ENCODE measurements around the gene TCEA3.

The TCEA3 gene

DNA sequence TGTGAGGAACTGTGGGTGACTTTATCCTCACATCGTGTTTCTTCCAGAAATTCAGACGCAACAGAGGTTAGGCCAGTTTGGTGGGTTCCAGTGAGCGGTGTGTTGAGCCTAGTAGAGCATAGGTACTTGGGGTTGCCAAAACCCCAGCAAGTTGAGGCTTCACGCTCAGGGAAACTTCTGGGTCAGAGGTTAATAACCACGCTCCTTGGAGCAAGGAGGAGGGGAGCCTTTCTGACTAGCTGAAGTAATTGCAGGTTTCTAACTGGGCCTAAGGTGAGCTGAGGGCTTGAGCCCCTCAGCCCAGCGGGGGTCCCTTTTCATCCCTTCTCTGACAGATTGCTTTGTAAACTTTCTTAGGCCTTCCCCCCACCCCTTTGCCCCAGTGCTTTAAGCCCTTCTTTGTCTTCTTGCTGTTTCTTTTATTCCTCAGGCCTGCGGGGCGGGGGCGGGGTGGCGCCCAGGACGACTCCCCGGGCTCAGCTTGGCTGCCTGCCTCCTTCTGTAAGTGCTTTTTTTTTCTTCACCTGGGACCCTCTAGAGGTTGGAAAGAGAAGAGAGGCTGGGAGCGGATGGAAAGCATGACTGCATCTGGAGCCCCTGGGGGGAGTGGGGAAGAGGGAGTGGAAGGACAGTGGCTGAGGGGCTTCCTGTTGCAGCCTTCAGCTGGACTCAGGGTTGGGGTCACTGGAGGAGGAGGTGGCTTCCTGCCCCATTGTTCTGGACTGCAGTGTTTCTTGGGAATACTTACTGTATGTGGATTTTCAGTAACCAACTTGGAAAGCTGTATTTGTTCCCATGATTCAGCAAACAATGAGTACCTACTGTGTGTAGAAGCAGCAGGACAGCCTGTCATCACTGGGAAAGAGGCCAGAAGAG, 53.6 kb downstream of the TCEA3 start:
- Histone ChIP-seq H3K4ac (ENCODE audit: low read depth in 1 of 2, low read length in 2 of 2) (peak overlapping the region; percentile 90 to 97), H2BK15ac (ENCODE audit: low read depth, poor library complexity, severe bottlenecking) (peak overlapping the region; percentile 89), H3K79me1 (replicated peaks; ENCODE audit: low read length, poor library complexity, severe bottlenecking) (peaks cover 21% of the 10 kb centered on the region), H3K36me3 (ENCODE audit: control insufficient read depth in 1 of 2, insufficient read depth in 2 of 2, low read depth in 1 of 2, low read length in 2 of 2) (peaks cover 5 to 32% of the 10 kb centered on the region in 2 experiments), H3K4me3 (ENCODE audit: insufficient read depth in 1 of 2, low read depth in 1 of 2, low read length in 2 of 2) (peak overlapping the region in 1 of 2 experiments; percentile 86), H2BK5ac (ENCODE audit: low read depth, low read length, poor library complexity, severe bottlenecking) (no peak overlapping the region), H4K91ac (ENCODE audit: low read length) (peak overlapping the region; percentile 92), H2BK12ac (ENCODE audit: low read length in 2 of 2) (peak overlapping the region; percentile 63 to 84), H4K8ac (ENCODE audit: low read length) (peak overlapping the region; percentile 30), H3K9ac (ENCODE audit: low read length) (peak overlapping the region; percentile 99), H3K14ac (ENCODE audit: low read length in 2 of 2) (peak overlapping the region in 1 of 2 experiments; percentile 28), H3K27me3 (ENCODE audit: control insufficient read depth in 1 of 2, insufficient read depth in 1 of 2, low read length in 2 of 2) (no peaks in the 10 kb centered on the region), H2AK5ac (ENCODE audit: low read length, severe bottlenecking) (peak overlapping the region; percentile 84), H2BK120ac (ENCODE audit: low read depth, low read length) (peak overlapping the region; percentile 83), H2AFZ (ENCODE audit: low read depth, low read length) (no peak overlapping the region), H3K23ac (ENCODE audit: low read length in 2 of 2) (no peak overlapping the region), H3K27ac (ENCODE audit: low read length, poor library complexity, severe bottlenecking) (peak overlapping the region; percentile 90), H3K4me2 (ENCODE audit: low read length, poor library complexity, severe bottlenecking) (peak overlapping the region; percentile 30), H3K4me1 (ENCODE audit: control insufficient read depth, insufficient read depth, low read depth, low read length) (peaks cover 20% of the 10 kb centered on the region), H3K9me3 (ENCODE audit: control insufficient read depth, low read length) (peaks cover 8% of the 10 kb centered on the region), H3K18ac (ENCODE audit: low read depth in 1 of 2, low read length in 2 of 2) (peak overlapping the region; percentile 86 to 92)
- peak; percentile 38 for DNase-seq
- 36% methylated on average over 13 of the region's 13 CpGs for WGBS

DNA sequence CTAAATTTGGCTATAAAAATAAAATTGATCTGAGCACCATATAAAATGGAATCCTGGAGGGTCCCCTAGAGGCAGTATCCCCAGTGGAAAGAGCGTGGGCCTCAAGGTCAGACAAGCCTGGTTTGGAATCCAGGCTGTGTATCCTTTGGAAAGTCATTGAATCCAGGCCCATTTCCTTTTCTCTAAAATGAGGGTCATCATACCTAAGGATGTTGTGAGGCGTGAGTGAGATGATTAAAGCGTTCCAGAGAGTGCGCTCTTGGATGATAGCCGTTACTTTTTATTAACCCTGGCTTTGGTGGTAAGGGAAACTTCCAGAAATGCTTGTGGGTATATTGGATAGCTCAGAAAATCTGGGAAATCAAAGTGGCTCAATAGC, 54.2 kb downstream of the TCEA3 start:
- Histone ChIP-seq H3K4ac (ENCODE audit: low read depth in 1 of 2, low read length in 2 of 2) (peak overlapping the region; percentile 90 to 97), H3K4me2 (ENCODE audit: low read length, poor library complexity, severe bottlenecking) (peak overlapping the region; percentile 97), H2BK5ac (ENCODE audit: low read depth, low read length, poor library complexity, severe bottlenecking) (no peak overlapping the region), H3K27me3 (ENCODE audit: control insufficient read depth in 1 of 2, insufficient read depth in 1 of 2, low read length in 2 of 2) (no peaks in the 10 kb centered on the region), H2BK120ac (ENCODE audit: low read depth, low read length) (peak overlapping the region; percentile 56), H2BK12ac (ENCODE audit: low read length in 2 of 2) (peak overlapping the region in 1 of 2 experiments; percentile 29), H4K91ac (ENCODE audit: low read length) (peak overlapping the region; percentile 20), H3K4me1 (ENCODE audit: control insufficient read depth, insufficient read depth, low read depth, low read length) (peaks cover 20% of the 10 kb centered on the region), H3K9me3 (ENCODE audit: control insufficient read depth, low read length) (peaks cover 8% of the 10 kb centered on the region), H2AK5ac (ENCODE audit: low read length, severe bottlenecking) (peak overlapping the region; percentile 84), H2BK15ac (ENCODE audit: low read depth, poor library complexity, severe bottlenecking) (no peak overlapping the region), H3K9ac (ENCODE audit: low read length) (peak overlapping the region; percentile 99), H3K23ac (ENCODE audit: low read length in 2 of 2) (no peak overlapping the region), H3K14ac (ENCODE audit: low read length in 2 of 2) (peak overlapping the region in 1 of 2 experiments; percentile 28), H3K27ac (ENCODE audit: low read length, poor library complexity, severe bottlenecking) (peak overlapping the region; percentile 90), H2AFZ (ENCODE audit: low read depth, low read length) (no peak overlapping the region), H3K18ac (ENCODE audit: low read depth in 1 of 2, low read length in 2 of 2) (peak overlapping the region; percentile 78 to 92), H3K4me3 (ENCODE audit: insufficient read depth in 1 of 2, low read depth in 1 of 2, low read length in 2 of 2) (peak overlapping the region in 1 of 2 experiments; percentile 86), H3K79me1 (replicated peaks; ENCODE audit: low read length, poor library complexity, severe bottlenecking) (peaks cover 21% of the 10 kb centered on the region), H3K36me3 (ENCODE audit: control insufficient read depth in 1 of 2, insufficient read depth in 2 of 2, low read depth in 1 of 2, low read length in 2 of 2) (peaks cover 10 to 38% of the 10 kb centered on the region in 2 experiments), H4K8ac (ENCODE audit: low read length) (peak overlapping the region; percentile 30)
- peak; percentile 20 for DNase-seq
- 72% methylated on average over 5 of the region's 5 CpGs for WGBS

DNA sequence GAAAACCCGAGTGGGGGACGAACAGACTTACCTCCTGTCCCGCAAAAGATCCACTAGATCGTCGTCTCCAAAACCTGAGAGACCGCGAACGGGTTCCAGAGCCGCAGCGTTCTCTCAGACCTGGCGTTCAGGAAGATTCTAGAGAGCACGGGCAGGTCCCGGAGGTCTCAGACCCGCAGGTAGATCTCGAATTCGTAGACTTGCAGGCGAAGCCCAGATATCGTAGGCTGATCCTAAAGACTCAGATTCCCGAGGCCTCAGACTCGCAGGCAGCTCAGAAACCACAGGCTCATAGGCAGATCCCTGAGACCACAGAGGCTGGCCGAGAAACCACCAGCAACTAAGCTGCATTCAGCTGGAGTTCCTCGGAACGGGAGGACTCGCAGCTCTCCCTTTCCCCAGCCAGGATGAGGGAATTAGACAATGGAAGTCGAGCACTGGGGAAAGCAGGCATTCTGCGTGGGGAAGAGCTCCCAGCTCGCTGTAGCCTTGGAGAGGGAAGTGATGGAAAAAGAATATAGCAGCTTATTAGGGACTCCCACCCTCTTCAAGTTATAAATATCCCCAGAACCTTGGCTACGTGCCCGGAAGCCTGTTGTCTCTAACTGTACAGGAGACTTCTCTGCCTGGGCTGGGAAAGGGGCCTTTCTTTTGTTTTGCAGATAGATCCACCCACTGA, 55.1 kb downstream of the TCEA3 start, which contains the start of gene ZNF436:
Gene ZNF436 (minus strand): TSS at position 502 of the 679 bp plus-strand sequence. CDS start 1,831 bp downstream, outside the sequence.
- peak; percentile 93 for DNase-seq
- Histone ChIP-seq H3K9ac (ENCODE audit: low read length) (peak within 1 kb of the TSS; percentile 99), H2AFZ (ENCODE audit: low read depth, low read length) (peak within 1 kb of the TSS; percentile 86), H2BK15ac (ENCODE audit: low read depth, poor library complexity, severe bottlenecking) (peak within 1 kb of the TSS; percentile 84), H2BK12ac (ENCODE audit: low read length in 2 of 2) (peak within 1 kb of the TSS; percentile 84 to 91), H3K14ac (ENCODE audit: low read length in 2 of 2) (peak within 1 kb of the TSS; percentile 19 to 99), H3K4ac (ENCODE audit: low read depth in 1 of 2, low read length in 2 of 2) (peak within 1 kb of the TSS; percentile 90 to 99), H3K79me1 (replicated peaks; ENCODE audit: low read length, poor library complexity, severe bottlenecking) (peaks cover 18% of the 10 kb centered on the region), H3K4me1 (ENCODE audit: control insufficient read depth, insufficient read depth, low read depth, low read length) (peaks cover 20% of the 10 kb centered on the region), H2AK5ac (ENCODE audit: low read length, severe bottlenecking) (peak within 1 kb of the TSS; percentile 84), H4K91ac (ENCODE audit: low read length) (peak within 1 kb of the TSS; percentile 77), H3K9me3 (ENCODE audit: control insufficient read depth, low read length) (peaks cover 12% of the 10 kb centered on the region), H4K8ac (ENCODE audit: low read length) (peak within 1 kb of the TSS; percentile 94), H3K4me2 (ENCODE audit: low read length, poor library complexity, severe bottlenecking) (peak within 1 kb of the TSS; percentile 97), H3K4me3 (ENCODE audit: insufficient read depth in 1 of 2, low read depth in 1 of 2, low read length in 2 of 2) (peak within 1 kb of the TSS; percentile 86 to 92), H3K36me3 (ENCODE audit: control insufficient read depth in 1 of 2, insufficient read depth in 2 of 2, low read depth in 1 of 2, low read length in 2 of 2) (peaks cover 16 to 44% of the 10 kb centered on the region in 2 experiments), H3K18ac (ENCODE audit: low read depth in 1 of 2, low read length in 2 of 2) (peak within 1 kb of the TSS; percentile 95 to 99), H3K27ac (ENCODE audit: low read length, poor library complexity, severe bottlenecking) (peak within 1 kb of the TSS; percentile 100), H3K27me3 (ENCODE audit: control insufficient read depth in 1 of 2, insufficient read depth in 1 of 2, low read length in 2 of 2) (no peaks in the 10 kb centered on the region), H2BK120ac (ENCODE audit: low read depth, low read length) (peak within 1 kb of the TSS; percentile 56), H3K23ac (ENCODE audit: low read length in 2 of 2) (peak within 1 kb of the TSS in 1 of 2 experiments; percentile 99), H2BK5ac (ENCODE audit: low read depth, low read length, poor library complexity, severe bottlenecking) (peak within 1 kb of the TSS; percentile 84)
- WGBS = 4% methylated on average over 26 of the region's 29 CpGs

All from mesenchymal stem cell (in vitro differentiated cells and primary cell).